ENCODE results near the gene AFMID. TPM values are rescaled to one million over a fixed set of nuclear protein-coding genes. Genes with fewer than 3 reads are reported as not detected.

The AFMID gene
- total RNA-seq, 4 donors from 2014 or later = 33.7 to 82.4 (median 60.4) TPM

GRCh38 chr17:78174870-78175642, 12.1 kb upstream of the AFMID start:
- WGBS, 2 donors (ENCODE audit: low coverage in 1 of 2) = 53% methylated on average over 26 of the region's 28 CpGs; no CpG with 5 or more reads in 1 of the 2 donors
- H3K4me3 ChIP-seq = peak overlapping the region in 1 of 4 donors; percentile 9
- no peaks in the 10 kb centered on the region for H3K36me3 ChIP-seq
- H3K9me3 ChIP-seq = no peaks in the 10 kb centered on the region
- H3K27me3 ChIP-seq = no peaks in the 10 kb centered on the region
- intact Hi-C loops (cut with DNase I; ENCODE audit: low total_unique reads) = loop anchor here (5.0 kb wide), 1 partner anchor 63 kb away; no protein-coding TSS in a partner anchor
- in situ Hi-C loops (cut with MboI; ENCODE audit: low pct_ligation_motif_present in 1 of 4, low pct_unique_long_range_greater_than_20kb in 1 of 4, low sequenced_read_pairs in 3 of 4) = loop anchor here in 2 of 4 donors (10.0 kb wide), 1 partner anchor 60 kb away; no protein-coding TSS in a partner anchor
- H3K4me1 ChIP-seq = peaks cover 60 to 82% (median 74%) of the 10 kb centered on the region in 4 donors
- peak overlapping the region; percentile 85 to 95 (median 92) for H3K27ac ChIP-seq
- peak; percentile 62 for DNase-seq
- no peak for TF ChIP-seq EP300 (IDR thresholded peaks at IDR 0.05; ENCODE audit: low read depth)
- no peak for TF ChIP-seq POLR2AphosphoS5 (IDR thresholded peaks at IDR 0.05)
- TF ChIP-seq CTCF (IDR thresholded peaks at IDR 0.05) = peak in 1 of 5 experiments; percentile 41
- peak; percentile 63 for TF ChIP-seq POLR2A (IDR thresholded peaks at IDR 0.05)

GRCh38 chr17:78175643-78175981, 11.6 kb upstream of the AFMID start:
- Histone ChIP-seq H3K4me3 (no peak overlapping the region), H3K9me3 (no peaks in the 10 kb centered on the region), H3K36me3 (no peaks in the 10 kb centered on the region), H3K27me3 (no peaks in the 10 kb centered on the region), H3K4me1 (peaks cover 58 to 82% (median 73%) of the 10 kb centered on the region in 4 donors), H3K27ac (peak overlapping the region; percentile 85 to 95 (median 92))
- WGBS, 2 donors (ENCODE audit: low coverage in 1 of 2) = 91% methylated on average over 14 of the region's 14 CpGs; no CpG with 5 or more reads in 1 of the 2 donors
- intact Hi-C loops (cut with DNase I; ENCODE audit: low total_unique reads) = loop anchor here (5.0 kb wide), 1 partner anchor 63 kb away; no protein-coding TSS in a partner anchor
- DNase-seq = no peak
- in situ Hi-C loops (cut with MboI; ENCODE audit: low pct_ligation_motif_present in 1 of 4, low pct_unique_long_range_greater_than_20kb in 1 of 4, low sequenced_read_pairs in 3 of 4) = loop anchor here in 2 of 4 donors (10.0 kb wide), 1 partner anchor 61 kb away; no protein-coding TSS in a partner anchor
- TF ChIP-seq CTCF (IDR thresholded peaks at IDR 0.05) = no peak
- no peak for TF ChIP-seq POLR2AphosphoS5 (IDR thresholded peaks at IDR 0.05)
- no peak for TF ChIP-seq POLR2A (IDR thresholded peaks at IDR 0.05)
- TF ChIP-seq EP300 (IDR thresholded peaks at IDR 0.05; ENCODE audit: low read depth) = no peak

- Histone ChIP-seq H3K27me3 (no peaks in the 10 kb centered on the region), H3K4me1 (peaks cover 53 to 77% (median 68%) of the 10 kb centered on the region in 4 donors), H3K36me3 (no peaks in the 10 kb centered on the region), H3K27ac (peak overlapping the region; percentile 85 to 95 (median 92)), H3K4me3 (no peak overlapping the region), H3K9me3 (no peaks in the 10 kb centered on the region)
- in situ Hi-C loops (cut with MboI; ENCODE audit: low pct_ligation_motif_present in 1 of 4, low pct_unique_long_range_greater_than_20kb in 1 of 4, low sequenced_read_pairs in 3 of 4) (loop anchor here in 2 of 4 donors (10.0 kb wide), 1 partner anchor 62 kb away; no protein-coding TSS in a partner anchor), intact Hi-C loops (cut with DNase I; ENCODE audit: low total_unique reads) (loop anchor here (5.0 kb wide), 1 partner anchor 64 kb away; no protein-coding TSS in a partner anchor)
- DNase-seq = peak; percentile 83
- TF ChIP-seq CTCF (IDR thresholded peaks at IDR 0.05) (peak; percentile 91 to 94 (median 92)), POLR2A (IDR thresholded peaks at IDR 0.05) (no peak), POLR2AphosphoS5 (IDR thresholded peaks at IDR 0.05) (peak in 1 of 3 donors; percentile 37), EP300 (IDR thresholded peaks at IDR 0.05; ENCODE audit: low read depth) (no peak)
- 29% methylated on average over 6 of the region's 14 CpGs; no CpG with 5 or more reads in 1 of the 2 donors for WGBS, 2 donors (ENCODE audit: low coverage in 1 of 2)
These were observed 10.6 kb upstream of the AFMID start for GRCh38 chr17:78176548-78177025.

GRCh38 chr17:78179372-78179771, 7.8 kb upstream of the AFMID start:
- no peak for TF ChIP-seq POLR2A (IDR thresholded peaks at IDR 0.05)
- peak in 2 of 3 donors; percentile 52 to 63 for TF ChIP-seq POLR2AphosphoS5 (IDR thresholded peaks at IDR 0.05)
- no peak for TF ChIP-seq EP300 (IDR thresholded peaks at IDR 0.05; ENCODE audit: low read depth)
- DNase-seq = no peak
- Histone ChIP-seq H3K36me3 (no peaks in the 10 kb centered on the region), H3K4me3 (no peak overlapping the region), H3K9me3 (no peaks in the 10 kb centered on the region), H3K27ac (peak overlapping the region; percentile 70 to 83 (median 72)), H3K27me3 (no peaks in the 10 kb centered on the region), H3K4me1 (peaks cover 26 to 56% (median 44%) of the 10 kb centered on the region in 4 donors)
- in situ Hi-C loops (cut with MboI; ENCODE audit: low pct_ligation_motif_present in 1 of 4, low pct_unique_long_range_greater_than_20kb in 1 of 4, low sequenced_read_pairs in 3 of 4) = loop anchor here in 2 of 4 donors (10.0 kb wide), 1 partner anchor 65 kb away; no protein-coding TSS in a partner anchor
- WGBS, 2 donors (ENCODE audit: low coverage in 1 of 2) = 77% methylated on average over 17 of the region's 17 CpGs; no CpG with 5 or more reads in 1 of the 2 donors
- intact Hi-C loops (cut with DNase I; ENCODE audit: low total_unique reads) = loop anchor here (5.0 kb wide), 1 partner anchor 67 kb away; no protein-coding TSS in a partner anchor
